GM19463 (cell line): ENCODE data around the gene TAGAP.
"Not testable (repeated sequence)": the region's sequence is repeated elsewhere in the genome, so short reads cannot be mapped to it uniquely, and the experiment has no call there.

ENCODE experiments used
- ATAC-seq: cut with Tn5 transposase; IDR thresholded peaks from one replicate; pipeline ENCODE4 v1.9.1; 2021; ENCODE audit warnings: mild to moderate bottlenecking, moderate library complexity; ENCODE audit not compliant: unreplicated experiment

Gene TAGAP

DNA sequence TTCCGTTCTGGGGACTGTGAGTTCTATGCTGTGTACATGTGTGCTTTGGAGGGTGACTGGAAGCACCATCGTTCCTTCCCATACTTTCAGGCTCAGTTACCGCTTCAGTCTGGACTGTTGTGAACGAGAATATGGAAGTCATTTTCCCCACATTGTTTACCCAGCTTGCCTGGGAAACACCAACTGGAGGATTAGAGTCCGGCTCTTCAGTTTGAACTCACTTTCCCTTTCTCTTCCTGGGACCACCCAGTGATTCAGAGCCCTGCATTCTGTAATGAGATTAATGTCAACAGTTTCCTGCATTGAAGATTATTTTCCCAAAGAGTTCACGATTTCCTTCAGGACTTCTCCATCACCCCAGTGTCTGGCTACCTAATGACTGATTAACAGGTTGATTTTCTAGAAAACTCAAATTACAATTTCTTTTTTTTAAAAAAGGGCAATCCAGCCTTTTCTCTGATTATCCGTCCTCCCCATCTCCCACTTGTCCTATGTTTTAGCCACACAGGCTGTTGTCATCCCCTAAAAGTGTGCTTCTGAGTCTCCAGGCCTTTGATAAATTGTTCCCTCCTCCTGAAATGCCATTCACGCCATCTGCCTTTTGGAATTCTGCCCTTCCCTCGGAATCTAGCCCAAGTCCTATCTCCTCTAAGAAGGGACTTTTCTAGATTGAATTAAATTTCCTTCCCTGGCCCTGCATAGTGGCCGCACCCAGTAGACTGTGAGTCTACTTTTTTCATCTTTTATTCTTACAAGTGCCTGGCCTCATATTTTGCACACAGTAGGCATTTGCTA lies 3.3 kb upstream of the TAGAP start:
- ATAC-seq = no peak

DNA sequence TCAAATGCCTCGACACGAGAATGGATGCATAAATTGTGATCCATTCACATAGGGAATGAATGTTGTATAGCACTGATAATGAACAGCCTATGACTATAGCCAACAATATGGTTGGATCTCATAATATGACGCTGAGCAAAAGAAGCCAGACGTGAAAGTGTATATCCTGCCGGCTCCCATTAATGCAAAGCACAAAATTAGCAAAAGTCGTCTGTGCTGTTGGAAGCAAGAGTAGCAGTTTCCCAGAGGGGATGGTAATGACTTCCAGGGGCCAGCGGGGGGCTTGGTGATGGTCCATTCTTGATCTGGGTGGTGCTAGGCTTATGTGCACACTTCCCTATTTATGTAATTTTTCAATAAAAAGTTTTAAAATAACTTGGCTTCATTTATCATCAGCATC lies 1.0 kb upstream of the TAGAP start:
- ATAC-seq = no peak

DNA sequence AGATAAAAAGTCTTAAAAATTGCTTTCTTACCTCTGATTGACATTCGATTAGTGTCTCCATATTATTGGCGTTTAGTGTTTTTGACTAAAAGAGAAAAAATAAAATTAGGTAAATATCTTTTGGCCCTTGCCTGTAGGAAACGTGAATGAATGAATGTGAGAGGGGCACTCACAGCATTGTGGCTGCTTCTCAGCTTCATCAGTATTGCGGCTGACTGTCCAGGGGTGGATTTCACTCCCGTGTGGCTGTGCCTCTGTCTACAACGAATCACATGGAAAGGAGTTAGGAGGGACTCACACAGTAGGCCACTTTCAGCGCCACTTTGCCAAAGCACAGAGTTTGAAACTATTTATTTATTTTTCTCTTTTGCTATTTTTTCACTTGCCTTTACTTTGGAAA lies 844 bp downstream of the TAGAP start:
- ATAC-seq = no peak

DNA sequence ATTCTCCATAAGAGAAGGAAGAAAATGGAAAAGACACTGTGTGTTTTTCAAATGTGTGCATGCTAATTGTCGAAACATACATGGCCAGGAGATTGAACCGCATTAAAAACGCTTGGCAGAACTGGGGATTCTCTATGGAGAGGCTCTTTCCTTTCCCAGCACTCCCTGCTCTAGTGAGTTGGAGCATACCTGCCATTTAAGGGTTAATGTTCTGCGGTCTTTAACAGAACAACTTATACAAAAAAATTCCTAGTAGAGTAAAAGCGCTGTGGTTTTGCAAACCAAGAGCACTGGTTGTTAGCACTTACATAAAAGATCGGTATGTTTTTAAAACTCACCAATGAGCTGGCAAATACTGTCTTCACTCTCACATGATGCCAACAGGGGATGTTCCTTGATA lies 1.5 kb downstream of the TAGAP start:
- ATAC-seq = no peak

DNA sequence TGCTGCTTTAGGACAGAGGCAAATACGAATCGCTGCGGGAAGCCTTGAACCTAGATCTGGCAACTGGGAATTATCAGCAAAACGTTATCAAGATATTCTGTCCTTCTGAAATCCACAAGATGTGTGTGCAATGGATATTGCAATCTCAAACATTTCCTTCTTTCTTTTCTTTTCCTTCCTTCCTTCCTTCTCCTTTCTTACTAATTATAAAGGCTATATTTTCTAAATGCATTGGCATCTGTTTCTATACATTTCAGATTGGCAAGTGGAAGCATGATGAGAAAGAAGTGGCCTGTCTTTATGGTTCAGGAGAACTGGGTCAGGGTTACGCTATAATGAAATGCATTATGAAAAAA lies 2.0 kb downstream of the TAGAP start:
- ATAC-seq = no peak

DNA sequence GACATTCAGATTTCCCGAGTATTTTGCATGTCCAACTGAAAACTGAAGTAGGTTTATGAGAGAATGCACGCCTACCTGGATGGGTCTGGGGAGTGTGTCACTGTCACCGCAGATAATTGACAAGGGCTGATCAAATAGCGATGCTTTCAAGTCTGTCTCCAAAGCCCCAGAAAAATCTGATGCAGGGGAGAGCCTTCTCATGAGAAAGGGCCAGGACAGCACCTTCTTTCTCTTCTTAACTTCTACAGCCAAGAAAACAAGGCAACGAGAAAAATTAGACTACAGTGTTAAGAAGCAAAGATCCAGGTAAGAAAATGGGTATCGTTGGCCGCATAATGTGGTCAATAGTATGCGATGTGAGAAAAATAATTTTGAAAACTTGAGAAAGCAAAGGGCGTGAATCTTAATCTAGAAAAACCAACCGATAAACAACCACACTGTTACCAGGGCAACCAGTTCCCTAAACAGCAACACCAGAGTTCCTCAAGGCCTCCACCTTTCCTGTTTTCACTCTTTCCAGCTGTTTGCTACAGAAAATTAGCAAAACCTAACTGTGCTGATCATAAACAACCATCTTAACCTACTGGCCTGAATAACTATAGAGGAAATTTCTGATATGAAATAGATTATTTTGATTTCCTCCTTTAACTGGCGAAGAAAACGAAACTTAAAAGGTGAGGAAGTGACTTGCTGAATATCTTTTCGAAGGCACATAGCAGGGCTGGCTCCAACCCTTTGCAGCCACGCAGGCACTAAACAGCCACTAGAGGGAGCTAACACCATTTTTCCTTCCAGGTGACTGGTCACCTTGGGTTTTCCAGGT lies 2.6 kb downstream of the TAGAP start:
- ATAC-seq = peak; percentile 28

DNA sequence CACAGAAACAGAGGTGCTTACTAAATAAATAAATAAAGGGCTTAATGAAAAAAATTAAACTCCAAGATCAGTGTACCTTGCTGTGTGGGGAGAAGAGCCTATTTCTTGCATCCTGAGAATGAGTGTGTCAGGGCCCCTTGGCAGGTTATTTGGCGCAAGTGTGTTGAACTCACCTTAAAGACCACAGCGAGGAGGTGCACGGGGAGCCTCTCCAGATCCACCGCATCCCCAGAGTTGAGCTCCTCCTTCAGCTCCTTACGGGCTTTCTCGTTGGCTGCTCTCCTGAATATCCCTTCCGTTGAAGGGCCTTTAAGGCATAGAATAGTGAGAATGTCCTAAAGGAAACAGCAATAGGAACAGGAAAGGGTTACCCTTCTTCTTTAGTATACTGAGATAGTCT lies 3.6 kb downstream of the TAGAP start:
- ATAC-seq = no peak

DNA sequence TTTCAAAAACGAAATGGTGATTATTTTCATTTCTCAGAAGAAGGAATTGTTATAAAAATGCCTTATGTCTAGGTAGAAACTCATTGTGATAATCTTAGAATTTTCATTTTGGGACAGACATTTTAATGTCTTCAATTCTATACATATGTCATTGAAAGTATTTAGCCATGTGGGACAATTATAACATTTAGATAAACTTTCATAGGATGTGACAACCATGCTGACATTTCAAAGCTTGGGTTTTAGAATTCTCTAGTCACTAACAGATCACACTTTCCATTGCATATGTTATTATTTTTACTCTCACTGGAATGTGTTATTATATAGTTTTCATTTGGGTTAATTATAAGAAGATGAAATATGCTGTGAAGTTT lies 4.9 kb downstream of the TAGAP start:
- ATAC-seq = no peak

DNA sequence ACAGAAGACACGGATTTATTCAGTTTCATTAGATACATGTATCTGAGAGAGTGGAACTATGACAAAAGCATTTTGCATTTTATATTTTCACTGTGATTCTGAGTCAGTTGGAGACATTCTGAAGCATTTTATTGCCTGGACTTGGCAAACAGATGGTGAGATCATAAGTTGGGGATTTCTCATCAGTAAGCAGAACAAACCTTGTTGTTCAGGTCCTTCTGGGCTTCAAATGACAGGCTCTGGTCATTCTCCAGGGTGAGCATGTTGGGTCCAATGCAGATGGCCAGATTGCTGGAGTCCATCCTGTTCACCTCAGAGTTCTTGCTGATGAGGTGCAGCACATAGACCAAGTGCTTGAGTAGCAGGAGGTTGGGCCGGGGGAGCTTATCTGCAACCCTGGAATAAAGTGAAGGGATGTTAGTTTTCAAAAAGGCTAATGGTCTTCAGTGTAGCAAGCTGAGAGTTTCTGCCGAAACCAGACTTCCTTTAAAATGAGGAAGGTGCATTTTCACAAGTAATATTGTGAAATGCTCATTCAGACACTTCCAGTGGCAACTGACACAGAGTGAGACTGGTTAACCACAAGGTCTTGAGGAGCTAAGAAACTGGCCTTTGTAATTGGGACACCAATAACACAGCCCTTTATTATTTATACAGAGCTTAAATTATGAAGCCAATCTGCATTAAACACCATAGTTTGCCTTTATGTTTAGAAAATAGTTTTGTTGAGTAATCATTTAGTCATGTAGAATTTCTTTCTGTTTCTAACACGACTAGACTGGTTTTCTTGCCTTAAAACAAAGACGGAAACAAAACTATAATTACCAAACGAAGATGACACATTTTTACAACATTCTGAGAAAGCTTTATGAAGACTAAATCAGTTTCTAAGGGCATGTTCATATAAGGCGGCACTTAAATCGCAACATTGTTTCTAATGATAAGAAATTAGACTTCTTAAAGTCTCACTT lies 5.6 kb downstream of the TAGAP start:
- peak; percentile 77 for ATAC-seq

DNA sequence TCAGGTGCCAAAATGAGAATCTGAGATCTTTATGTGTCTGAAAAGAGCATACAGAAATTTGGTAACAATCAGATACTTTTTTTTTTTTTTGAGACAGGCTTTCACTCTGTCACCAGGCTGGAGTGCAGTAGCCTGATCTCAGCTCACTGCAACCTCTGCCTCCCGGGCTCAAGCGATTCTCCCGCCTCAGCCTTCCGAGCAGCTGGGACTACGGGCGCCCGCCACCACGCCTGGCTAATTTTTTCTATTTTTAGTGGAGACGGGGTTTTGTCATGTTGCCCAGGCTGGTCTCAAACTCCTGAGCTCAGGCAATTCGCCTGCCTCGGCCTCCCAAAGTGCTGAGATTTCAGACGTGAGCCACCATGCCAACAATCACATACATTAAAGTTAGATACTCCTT lies 6.5 kb downstream of the TAGAP start:
- ATAC-seq = not testable (repeated sequence)

DNA sequence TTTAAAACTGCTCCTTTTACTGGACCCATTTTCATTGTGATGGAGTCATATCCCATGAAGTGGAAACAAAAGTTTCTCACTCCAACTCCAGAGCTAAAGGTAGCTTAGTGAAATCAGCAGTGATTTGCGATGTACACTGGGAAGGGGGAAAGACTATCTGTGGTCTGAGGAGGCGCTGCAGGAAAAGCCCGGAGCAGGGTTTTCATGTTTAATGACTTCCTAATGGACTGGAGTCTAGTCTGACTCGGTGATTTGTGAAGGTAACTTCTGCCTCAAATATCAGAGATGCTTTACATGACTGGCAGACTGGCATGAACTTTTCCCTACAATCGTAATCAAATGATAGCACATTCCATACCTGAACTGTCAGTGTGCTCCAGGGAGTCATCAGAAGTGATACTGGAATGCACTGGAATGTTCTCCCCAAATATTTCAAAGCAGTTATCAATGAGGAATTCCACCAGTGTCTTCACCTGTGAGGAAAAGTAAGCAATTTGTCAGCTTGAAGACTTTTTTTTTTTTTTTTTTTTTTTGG lies 7.0 kb downstream of the TAGAP start:
- ATAC-seq = no peak

DNA sequence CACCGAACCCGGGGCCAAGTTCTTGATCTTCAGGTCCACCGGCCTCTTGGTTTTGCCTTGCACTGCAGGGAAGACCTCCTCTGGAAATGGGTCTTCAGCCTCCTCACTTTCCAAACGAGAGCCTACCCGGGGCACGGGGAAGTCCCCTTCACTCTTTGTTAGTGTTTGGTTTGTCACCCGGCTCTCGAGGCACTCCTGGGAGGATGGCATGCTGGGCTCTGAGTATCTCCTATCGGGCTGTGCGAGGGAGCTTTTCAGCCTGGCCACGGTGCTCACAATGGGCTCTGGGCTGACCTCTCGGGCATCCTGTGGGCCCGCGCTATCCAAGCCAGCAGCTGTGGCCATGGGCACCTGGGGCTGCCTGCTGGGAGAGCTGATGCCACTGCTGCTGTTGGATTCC lies 8.1 kb downstream of the TAGAP start:
- ATAC-seq = no peak

DNA sequence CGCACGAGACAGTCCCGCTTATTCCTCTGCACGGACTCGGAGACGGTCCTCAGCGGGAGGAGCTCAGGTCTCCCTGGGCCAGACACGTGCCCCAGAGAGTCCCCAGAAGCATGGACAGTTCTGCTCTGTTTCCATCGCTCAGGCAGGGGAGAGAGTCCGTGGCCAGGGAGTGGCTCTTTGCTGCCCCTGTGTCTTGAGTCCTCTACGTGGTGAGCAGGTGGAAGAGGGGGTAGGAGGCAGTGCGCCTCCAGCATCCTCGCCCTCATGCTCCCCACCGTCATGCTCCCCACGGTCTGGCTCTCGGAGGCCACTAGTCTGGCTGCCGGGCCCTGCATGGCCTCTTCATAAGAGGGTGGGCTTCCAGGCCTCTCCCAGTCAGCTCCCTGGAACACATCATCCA lies 8.9 kb downstream of the TAGAP start:
- no peak for ATAC-seq

DNA sequence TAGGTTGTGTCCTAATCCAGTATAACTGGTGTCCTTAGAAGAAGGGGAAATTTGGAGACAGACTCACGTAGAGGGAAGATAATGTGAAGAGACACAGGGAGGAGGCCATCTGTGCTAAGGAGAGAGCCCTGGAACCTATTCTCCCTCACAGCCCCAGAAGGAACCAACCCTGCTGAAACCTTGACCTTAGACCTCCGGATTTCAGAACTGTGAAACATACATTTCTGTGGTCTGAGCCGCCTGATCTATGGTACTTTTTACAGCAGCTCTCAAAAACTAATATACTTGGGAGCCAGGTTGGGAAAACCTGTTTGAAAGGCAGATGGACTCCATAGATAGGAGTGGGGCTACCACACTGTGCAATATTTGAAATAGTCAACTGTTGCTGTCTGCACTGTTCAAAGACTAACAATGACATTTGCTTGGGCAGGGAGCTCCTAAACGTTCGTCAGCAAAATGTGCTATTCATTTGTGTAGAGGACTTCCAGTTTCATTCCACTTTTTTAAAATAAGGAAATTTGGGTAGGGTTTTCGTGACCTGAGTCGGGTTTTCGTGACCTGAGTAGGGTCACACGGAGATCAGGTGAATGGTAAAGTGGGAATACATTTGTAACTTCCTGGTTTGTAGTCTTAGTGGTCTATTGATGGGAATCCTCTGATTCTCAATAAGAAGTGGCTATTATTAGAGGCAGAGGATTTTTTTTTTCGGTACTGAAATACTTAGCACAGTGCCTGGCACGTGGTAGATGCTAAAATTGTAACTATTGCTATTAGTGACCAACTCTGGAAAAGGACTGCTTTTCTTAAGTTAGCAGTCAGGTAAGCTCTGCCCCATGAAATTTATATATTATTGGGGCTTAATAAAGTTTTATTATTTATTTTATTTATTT lies 11.4 kb downstream of the TAGAP start:
- ATAC-seq = peak; percentile 80

DNA sequence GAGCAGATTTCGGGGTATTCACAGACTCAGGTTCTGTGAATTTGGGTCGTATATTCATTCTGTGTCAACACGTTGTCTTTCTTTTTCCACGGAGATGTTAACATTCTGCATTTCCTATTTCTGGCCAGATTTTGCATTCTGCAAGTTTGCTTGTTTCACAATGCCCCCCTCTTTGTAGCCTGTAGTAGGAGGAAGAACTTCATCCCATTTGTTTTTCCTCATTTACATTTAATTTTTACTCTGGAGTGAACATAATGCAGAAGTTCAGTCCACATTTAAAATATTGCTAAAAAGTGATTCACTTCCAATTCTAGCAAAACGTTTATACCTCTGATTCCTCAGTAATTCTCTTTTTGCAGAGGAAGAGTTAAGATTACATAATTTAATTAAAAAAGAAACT lies 12.9 kb downstream of the TAGAP start:
- no peak for ATAC-seq

DNA sequence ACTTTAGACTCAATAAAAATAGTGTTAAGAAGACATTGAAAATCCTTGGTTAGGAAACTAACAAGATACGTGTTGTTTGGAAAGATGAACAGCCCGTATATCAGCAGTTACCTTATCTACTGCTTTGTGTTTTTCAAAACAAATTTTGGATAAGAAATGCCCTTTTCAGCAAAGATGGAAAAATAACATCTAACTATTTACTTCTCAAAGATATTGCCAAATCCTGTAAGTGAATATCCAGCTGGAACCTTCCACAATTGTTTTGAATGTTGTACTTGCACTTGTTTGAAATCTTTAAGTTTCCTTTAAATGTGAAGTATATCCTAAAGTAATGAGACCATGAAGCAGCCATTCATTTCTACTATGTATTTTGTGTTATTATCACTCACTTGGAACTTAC lies 14.6 kb downstream of the TAGAP start:
- ATAC-seq = no peak

DNA sequence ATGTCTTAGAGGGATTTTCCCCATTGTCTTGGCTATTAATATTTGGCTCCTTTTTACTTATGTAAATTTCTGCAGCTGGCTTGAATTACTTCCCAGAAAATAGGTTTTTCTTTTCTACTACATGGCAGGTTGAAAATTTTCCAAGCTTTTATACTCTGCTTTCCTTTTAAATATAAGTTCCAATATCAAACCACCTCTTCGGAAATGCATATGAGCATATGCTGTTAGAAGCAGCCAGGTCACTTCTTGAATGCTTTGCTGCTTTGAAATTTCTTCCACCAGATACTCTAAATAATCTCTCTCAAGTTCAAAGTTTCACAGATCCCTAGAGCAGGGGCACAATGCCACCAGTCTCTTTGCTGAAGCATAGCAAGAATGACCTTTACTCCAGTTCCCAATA lies 19.6 kb downstream of the TAGAP start:
- ATAC-seq = not testable (repeated sequence)

DNA sequence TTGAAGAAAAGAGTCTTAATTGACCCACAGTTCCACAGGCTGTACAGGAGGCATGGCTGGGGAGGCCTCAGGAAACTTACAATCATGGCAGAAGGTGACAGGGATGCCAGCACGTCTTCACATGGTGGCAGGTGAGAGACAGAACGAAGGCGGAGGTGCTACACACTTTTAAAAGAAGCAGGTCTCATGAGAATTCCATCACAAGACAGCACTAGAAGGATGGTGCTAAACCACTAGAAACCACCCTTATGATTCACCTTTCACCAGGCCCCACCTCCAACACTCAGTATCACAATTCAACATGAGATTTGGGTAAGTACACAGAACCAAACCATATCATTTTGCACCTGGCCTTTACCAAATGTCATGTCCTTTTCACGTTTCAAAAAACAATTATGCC lies 20.9 kb downstream of the TAGAP start:
- no peak for ATAC-seq

DNA sequence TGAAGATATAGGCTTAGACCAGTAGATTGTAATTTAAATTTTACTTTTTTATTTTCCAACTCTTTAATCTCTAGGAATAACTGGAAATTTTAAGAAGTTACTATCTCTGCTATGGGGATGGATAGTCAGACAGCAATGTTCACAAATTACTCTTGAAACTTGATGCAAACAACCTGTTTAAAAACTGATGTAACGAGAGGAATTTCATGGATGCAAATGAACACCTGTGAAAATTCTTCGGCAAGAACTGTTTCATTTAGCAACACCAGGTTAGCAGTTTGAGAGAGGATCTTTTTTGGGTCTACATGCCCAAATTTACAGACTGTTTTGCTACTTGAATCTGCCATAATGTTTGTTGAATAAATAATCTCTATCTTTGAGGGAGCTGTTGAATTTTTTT lies 24.8 kb downstream of the TAGAP start:
- ATAC-seq = no peak
